A673 (cell line): Measurements from ENCODE around the gene ADNP2. TPM values are rescaled to one million over a fixed set of nuclear protein-coding genes. Genes with fewer than 3 reads are reported as not detected.

ENCODE experiments used
- BruUV-seq: library from RNA; stranded (reverse); fragments of 400-500 nt; replicated peaks from 2 replicates; lab custom pipeline; 2021; lab: Mats Ljungman, UMichigan
- CTCF ChIA-PET: fragments of 300-600 bp; sonication (Branson Sonifier 250); formaldehyde crosslinking; loops from one replicate; lab custom pipeline; 2022; ENCODE audit warnings: antibody characterized with exemption; lab: Charles Lee
- POLR2A ChIA-PET: fragments of 300-600 bp; sonication (Branson Sonifier 250); formaldehyde crosslinking; loops from one replicate; lab custom pipeline; 2022; ENCODE audit warnings: antibody characterized with exemption; ENCODE audit not compliant: low non-redundant PET; lab: Charles Lee
- DNase-seq: peaks from one replicate; pipeline ENCODE4 v3.0.0-alpha.2; 2015; ENCODE audit warnings: low spot score
- H3K27ac ChIP-seq: fragments of 200-600 bp; sonication (generic); 2 replicates; pipeline ENCODE4 v1.5.1; 2016; ENCODE audit warnings: mixed run types, low read depth, mild to moderate bottlenecking, mixed read lengths, antibody characterized with exemption, low read length; ENCODE audit not compliant: poor library complexity, severe bottlenecking
- H3K27me3 ChIP-seq: fragments of 200-600 bp; sonication (generic); replicated peaks from 2 replicates; pipeline ENCODE4 v1.6.1; 2017; ENCODE audit warnings: mixed run types, low read depth, mild to moderate bottlenecking, mixed read lengths, antibody characterized with exemption, low read length; ENCODE audit not compliant: insufficient read depth, poor library complexity
- H3K36me3 ChIP-seq: fragments of 200-600 bp; sonication (generic); 2 replicates; pipeline ENCODE4 v1.6.1; 2016; ENCODE audit warnings: mixed run types, mild to moderate bottlenecking, mixed read lengths, antibody characterized with exemption, low read length; ENCODE audit not compliant: insufficient read depth, poor library complexity, severe bottlenecking
- H3K4me1 ChIP-seq: fragments of 200-600 bp; sonication (generic); 2 replicates; pipeline ENCODE4 v1.6.1; 2017; ENCODE audit warnings: mixed run types, mild to moderate bottlenecking, mixed read lengths, antibody characterized with exemption, low read length; ENCODE audit not compliant: insufficient read depth, poor library complexity, severe bottlenecking
- H3K4me3 ChIP-seq: fragments of 200-600 bp; sonication (generic); 2 replicates; pipeline ENCODE4 v1.5.1; 2016; ENCODE audit warnings: low read depth, mixed run types, mild to moderate bottlenecking, mixed read lengths, low read length; ENCODE audit not compliant: poor library complexity, severe bottlenecking
- H3K9me3 ChIP-seq: fragments of 200-600 bp; sonication (generic); 2 replicates; pipeline ENCODE4 v1.6.1; 2016; ENCODE audit warnings: mixed run types, low read depth, mild to moderate bottlenecking, mixed read lengths, antibody characterized with exemption, low read length; ENCODE audit not compliant: poor library complexity, severe bottlenecking
- EZH2 ChIP-seq: fragments of 200-600 bp; sonication (generic); IDR thresholded peaks from 2 replicates; pipeline ENCODE4 v1.6.1; 2017; ENCODE audit warnings: borderline replicate concordance, low read depth, mild to moderate bottlenecking, mixed read lengths, antibody characterized with exemption, low read length; ENCODE audit not compliant: poor library complexity, severe bottlenecking
- intact Hi-C: fragments of 100-400 bp; cut with micrococcal nuclease; formaldehyde crosslinking; loops from one replicate; pipeline ENCODE4 v1.10.0; 2022; ENCODE audit not compliant: unreplicated experiment
- total RNA-seq: library from RNA; stranded (reverse); gene quantifications from 2 replicates; pipeline ENCODE4 v1.2.3, GENCODE V29; 2021
- TF ChIP-seq, protein P1 (sequence below): fragments of 300-800, 200-600 bp; sonication (generic); conservative IDR thresholded peaks from 2 replicates; pipeline ENCODE4 v1.5.1; 2017; ENCODE audit warnings: low read depth, mild to moderate bottlenecking, antibody characterized with exemption, low read length, moderate library complexity, mixed read lengths

The ADNP2 gene
- total RNA-seq, 1 experiment from 2014 or later: 27.5 TPM

DNA sequence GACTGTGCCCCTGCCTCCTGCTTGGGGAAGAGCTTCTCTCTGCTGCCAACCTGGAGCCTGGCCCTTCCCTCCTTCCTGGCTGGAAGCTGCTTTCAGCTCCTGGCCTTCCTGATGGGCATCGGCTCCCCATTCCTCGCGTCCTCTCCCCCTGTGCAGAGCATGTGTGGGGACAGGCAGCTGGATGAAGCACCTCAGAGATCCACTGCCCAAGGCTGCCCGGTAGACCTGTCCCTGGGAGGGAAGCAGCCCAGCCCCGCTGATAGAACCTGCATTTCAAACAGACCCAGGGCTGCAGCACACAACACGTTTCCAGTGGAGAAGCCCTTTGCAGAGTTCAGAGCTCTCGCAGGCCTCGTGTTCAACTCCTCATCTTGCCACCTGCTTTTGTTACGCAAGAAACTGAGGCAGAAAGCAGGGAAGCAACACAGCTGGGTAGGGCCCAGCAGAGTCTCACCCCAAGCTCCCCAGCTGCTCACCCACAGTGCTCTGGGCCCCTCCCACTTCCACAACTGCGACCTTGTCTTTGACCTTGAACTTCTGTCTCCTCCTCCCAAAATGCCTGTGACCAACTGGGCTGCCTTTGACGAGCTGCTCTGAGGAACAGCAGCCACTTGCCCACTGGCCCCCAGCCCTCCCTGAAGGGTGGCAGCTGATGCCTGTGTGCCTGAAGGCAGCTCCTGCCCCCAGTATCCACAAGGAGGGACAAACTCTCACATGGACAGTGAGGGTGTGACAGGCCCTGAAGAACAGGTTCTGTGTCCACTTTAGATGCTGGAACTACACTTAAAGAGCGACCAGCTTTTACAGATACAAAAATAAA lies 72.8 kb downstream of the ADNP2 start:
- H3K27ac ChIP-seq: no peak overlapping the region
- H3K27me3 ChIP-seq: no peaks in the 10 kb centered on the region
- no peak for DNase-seq
- intact Hi-C loops: no loop called here
- H3K4me3 ChIP-seq: no peak overlapping the region
- no peaks in the 10 kb centered on the region for H3K36me3 ChIP-seq
- ChIA-PET CTCF (no interaction called here), POLR2A (no interaction called here)
- no TSS peak for BruUV-seq
- TF ChIP-seq, protein P1, sequence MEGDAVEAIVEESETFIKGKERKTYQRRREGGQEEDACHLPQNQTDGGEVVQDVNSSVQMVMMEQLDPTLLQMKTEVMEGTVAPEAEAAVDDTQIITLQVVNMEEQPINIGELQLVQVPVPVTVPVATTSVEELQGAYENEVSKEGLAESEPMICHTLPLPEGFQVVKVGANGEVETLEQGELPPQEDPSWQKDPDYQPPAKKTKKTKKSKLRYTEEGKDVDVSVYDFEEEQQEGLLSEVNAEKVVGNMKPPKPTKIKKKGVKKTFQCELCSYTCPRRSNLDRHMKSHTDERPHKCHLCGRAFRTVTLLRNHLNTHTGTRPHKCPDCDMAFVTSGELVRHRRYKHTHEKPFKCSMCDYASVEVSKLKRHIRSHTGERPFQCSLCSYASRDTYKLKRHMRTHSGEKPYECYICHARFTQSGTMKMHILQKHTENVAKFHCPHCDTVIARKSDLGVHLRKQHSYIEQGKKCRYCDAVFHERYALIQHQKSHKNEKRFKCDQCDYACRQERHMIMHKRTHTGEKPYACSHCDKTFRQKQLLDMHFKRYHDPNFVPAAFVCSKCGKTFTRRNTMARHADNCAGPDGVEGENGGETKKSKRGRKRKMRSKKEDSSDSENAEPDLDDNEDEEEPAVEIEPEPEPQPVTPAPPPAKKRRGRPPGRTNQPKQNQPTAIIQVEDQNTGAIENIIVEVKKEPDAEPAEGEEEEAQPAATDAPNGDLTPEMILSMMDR: no peak
- TF ChIP-seq EZH2: no peak
- H3K4me1 ChIP-seq: no peaks in the 10 kb centered on the region
- H3K9me3 ChIP-seq: no peaks in the 10 kb centered on the region

DNA sequence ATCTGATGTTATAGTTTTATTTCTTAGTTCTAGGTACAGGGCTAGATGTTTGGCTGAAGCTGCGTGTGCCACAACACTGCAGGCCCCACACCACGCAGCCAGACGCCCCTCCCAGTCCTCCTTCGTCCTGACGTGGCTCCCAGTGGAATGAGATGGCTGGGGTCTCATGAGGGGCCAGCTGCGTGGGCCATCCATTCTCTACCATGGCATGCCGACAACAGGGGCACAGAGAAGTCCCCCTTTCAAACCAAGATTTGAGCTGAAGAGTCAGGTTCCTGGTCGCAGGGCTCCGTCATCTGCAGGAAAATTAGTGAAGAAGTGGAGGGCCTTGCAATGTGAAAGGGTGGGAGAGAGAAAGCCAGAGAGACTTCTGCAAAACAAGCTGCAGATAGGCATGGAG lies 73.8 kb downstream of the ADNP2 start:
- H3K9me3 ChIP-seq: no peaks in the 10 kb centered on the region
- H3K27me3 ChIP-seq: no peaks in the 10 kb centered on the region
- ChIA-PET CTCF (no interaction called here), POLR2A (no interaction called here)
- H3K27ac ChIP-seq: no peak overlapping the region
- no peaks in the 10 kb centered on the region for H3K36me3 ChIP-seq
- intact Hi-C loops: no loop called here
- BruUV-seq: no TSS peak
- no peak for DNase-seq
- TF ChIP-seq, protein P1: no peak
- TF ChIP-seq EZH2: no peak
- H3K4me1 ChIP-seq: no peaks in the 10 kb centered on the region
- no peak overlapping the region for H3K4me3 ChIP-seq

DNA sequence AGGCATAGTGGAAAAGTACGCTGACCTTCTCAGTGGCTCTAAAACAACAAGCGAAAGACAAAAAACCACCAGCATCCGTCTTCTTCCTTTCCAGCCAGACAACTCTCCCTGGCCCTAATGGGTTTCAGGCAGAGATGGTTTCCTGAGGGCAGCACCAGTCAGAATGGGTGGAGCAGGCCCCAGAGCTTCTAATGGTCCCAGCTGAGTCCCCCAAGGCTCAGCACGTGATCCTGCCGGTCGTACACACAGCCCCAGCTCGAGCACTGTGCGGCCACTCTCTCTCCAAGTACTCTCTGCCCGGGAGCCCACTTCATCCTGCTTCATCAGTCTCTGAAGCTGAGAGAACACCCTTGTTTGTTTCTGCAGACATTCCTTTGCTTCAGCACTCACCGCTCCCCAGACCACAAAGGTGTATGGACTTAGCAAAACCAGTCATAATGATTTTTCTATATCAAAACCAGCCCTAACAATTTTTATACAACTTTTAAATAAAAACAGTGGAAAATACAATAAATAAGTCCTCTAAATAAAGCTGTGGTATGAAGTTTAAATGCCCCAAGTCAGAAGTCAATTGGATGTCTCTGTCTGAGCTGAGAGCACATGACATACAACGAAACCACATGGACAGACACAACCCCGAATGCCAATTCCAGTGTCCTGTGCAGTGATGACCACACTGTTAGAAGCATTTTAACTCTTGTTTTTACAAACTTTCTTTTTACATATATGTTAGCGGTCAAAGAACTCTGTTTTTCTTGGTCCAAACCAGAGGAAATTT lies 74.4 kb downstream of the ADNP2 start:
- H3K4me1 ChIP-seq: no peaks in the 10 kb centered on the region
- H3K36me3 ChIP-seq: no peaks in the 10 kb centered on the region
- intact Hi-C loops: no loop called here
- ChIA-PET POLR2A (no interaction called here), CTCF (no interaction called here)
- H3K27ac ChIP-seq: no peak overlapping the region
- no peaks in the 10 kb centered on the region for H3K27me3 ChIP-seq
- no peak for TF ChIP-seq EZH2
- TF ChIP-seq, protein P1: no peak
- BruUV-seq: no TSS peak
- no peak overlapping the region for H3K4me3 ChIP-seq
- no peak for DNase-seq
- H3K9me3 ChIP-seq: no peaks in the 10 kb centered on the region
